ENCODE data around the gene MCM9.

DNA sequence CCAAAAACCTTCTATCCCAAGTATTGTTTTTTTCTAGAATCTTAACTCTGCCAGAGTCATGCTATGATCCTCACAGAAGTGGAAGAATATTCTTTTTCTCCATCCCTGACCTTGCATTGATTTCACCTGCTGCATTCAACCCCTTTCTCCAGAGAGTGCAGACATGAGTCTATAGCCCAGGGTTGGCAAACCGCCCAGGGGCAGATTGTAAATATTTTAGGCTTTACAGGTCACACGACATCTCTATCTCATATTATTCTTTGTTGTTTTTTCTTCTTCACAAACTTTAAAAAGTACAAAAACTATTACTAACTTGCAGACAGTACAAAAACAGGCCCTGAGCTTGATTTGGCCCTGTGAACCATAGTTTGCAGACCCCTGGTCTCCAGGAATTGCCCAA, 153.1 kb downstream of the MCM9 start:
- TF ChIP-seq POLR2AphosphoS5 (IDR thresholded peaks at IDR 0.05; ENCODE audit: low read depth, low read length), result no peak
- no peak for TF ChIP-seq TAF1 (IDR thresholded peaks at IDR 0.05; ENCODE audit: borderline replicate concordance, insufficient read depth, low read length)
- no peak for TF ChIP-seq SIN3A (IDR thresholded peaks at IDR 0.05; ENCODE audit: borderline replicate concordance, insufficient read depth, low read length)
- TF ChIP-seq, protein P1, sequence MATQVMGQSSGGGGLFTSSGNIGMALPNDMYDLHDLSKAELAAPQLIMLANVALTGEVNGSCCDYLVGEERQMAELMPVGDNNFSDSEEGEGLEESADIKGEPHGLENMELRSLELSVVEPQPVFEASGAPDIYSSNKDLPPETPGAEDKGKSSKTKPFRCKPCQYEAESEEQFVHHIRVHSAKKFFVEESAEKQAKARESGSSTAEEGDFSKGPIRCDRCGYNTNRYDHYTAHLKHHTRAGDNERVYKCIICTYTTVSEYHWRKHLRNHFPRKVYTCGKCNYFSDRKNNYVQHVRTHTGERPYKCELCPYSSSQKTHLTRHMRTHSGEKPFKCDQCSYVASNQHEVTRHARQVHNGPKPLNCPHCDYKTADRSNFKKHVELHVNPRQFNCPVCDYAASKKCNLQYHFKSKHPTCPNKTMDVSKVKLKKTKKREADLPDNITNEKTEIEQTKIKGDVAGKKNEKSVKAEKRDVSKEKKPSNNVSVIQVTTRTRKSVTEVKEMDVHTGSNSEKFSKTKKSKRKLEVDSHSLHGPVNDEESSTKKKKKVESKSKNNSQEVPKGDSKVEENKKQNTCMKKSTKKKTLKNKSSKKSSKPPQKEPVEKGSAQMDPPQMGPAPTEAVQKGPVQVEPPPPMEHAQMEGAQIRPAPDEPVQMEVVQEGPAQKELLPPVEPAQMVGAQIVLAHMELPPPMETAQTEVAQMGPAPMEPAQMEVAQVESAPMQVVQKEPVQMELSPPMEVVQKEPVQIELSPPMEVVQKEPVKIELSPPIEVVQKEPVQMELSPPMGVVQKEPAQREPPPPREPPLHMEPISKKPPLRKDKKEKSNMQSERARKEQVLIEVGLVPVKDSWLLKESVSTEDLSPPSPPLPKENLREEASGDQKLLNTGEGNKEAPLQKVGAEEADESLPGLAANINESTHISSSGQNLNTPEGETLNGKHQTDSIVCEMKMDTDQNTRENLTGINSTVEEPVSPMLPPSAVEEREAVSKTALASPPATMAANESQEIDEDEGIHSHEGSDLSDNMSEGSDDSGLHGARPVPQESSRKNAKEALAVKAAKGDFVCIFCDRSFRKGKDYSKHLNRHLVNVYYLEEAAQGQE (IDR thresholded peaks at IDR 0.05; ENCODE audit: insufficient read depth in 1 of 2, low read depth in 2 of 2, low read length in 2 of 2), result no peak
- TF ChIP-seq FOXP2 (optimal IDR thresholded peaks at IDR 0.05; ENCODE audit: borderline replicate concordance, extremely low read depth, extremely low read length, insufficient read depth), result no peak
